Activated CD4-positive, alpha-beta T cell treated with anti-CD3 and anti-CD28 coated beads, Interleukin-2, amount 10 ng/mL, durations not matched to agents 24 days and 14 days (primary cell): Measurements from ENCODE around the gene GINS1. TPM values are rescaled to one million over a fixed set of nuclear protein-coding genes. Genes with fewer than 3 reads are reported as not detected.

Experiments
- DNase-seq: peaks from one replicate; pipeline ENCODE4 v3.0.0; 2022
- H3K27ac Mint-ChIP-seq: one replicate; pipeline ENCODE4 v1.8.0; 2022; ENCODE audit warnings: mild to moderate bottlenecking, mixed read lengths
- H3K27me3 Mint-ChIP-seq: one replicate; pipeline ENCODE4 v1.8.0; 2022; ENCODE audit warnings: mixed read lengths
- H3K36me3 Mint-ChIP-seq: one replicate; pipeline ENCODE4 v1.8.0; 2022; ENCODE audit warnings: low read depth, mild to moderate bottlenecking, mixed read lengths
- H3K4me1 Mint-ChIP-seq: one replicate; pipeline ENCODE4 v1.8.0; 2021; ENCODE audit warnings: mixed read lengths
- H3K4me3 Mint-ChIP-seq: one replicate; pipeline ENCODE4 v1.8.0; 2022; ENCODE audit warnings: mild to moderate bottlenecking, moderate library complexity, mixed read lengths
- H3K9me3 Mint-ChIP-seq: one replicate; pipeline ENCODE4 v1.8.0; 2021; ENCODE audit warnings: mixed read lengths
- intact Hi-C: fragments of 100-400 bp; cut with micrococcal nuclease; formaldehyde crosslinking; loops from one replicate; pipeline ENCODE4 v1.15.1; 2023
- total RNA-seq: library from RNA; stranded (reverse); gene quantifications from 2 replicates; pipeline ENCODE4 v1.2.3, GENCODE V29; 2022

GINS1 gene
- total RNA-seq, 1 donor from 2014 or later = 43.0 TPM

- H3K9me3 Mint-ChIP-seq = no peaks in the 10 kb centered on the region
- H3K27me3 Mint-ChIP-seq = no peaks in the 10 kb centered on the region
- no peak overlapping the region for H3K4me3 Mint-ChIP-seq
- no peak overlapping the region for H3K27ac Mint-ChIP-seq
- DNase-seq = no peak
- peaks cover 15% of the 10 kb centered on the region for H3K4me1 Mint-ChIP-seq
- intact Hi-C loops = no loop called here
- H3K36me3 Mint-ChIP-seq = peaks cover 21% of the 10 kb centered on the region
Measured at GRCh38 chr20:25378189-25378883, 29.1 kb upstream of the GINS1 start.

GRCh38 chr20:25378884-25379733 is 28.4 kb upstream of the GINS1 start:
- H3K4me1 Mint-ChIP-seq = peaks cover 16% of the 10 kb centered on the region
- H3K27me3 Mint-ChIP-seq = no peaks in the 10 kb centered on the region
- no peak overlapping the region for H3K27ac Mint-ChIP-seq

GRCh38 chr20:25380945-25381614 is 26.4 kb upstream of the GINS1 start:
- intact Hi-C loops = no loop called here
- Mint-ChIP-seq H3K4me3 (no peak overlapping the region), H3K36me3 (peaks cover 13% of the 10 kb centered on the region), H3K4me1 (peaks cover 16% of the 10 kb centered on the region), H3K27ac (no peak overlapping the region), H3K27me3 (no peaks in the 10 kb centered on the region), H3K9me3 (no peaks in the 10 kb centered on the region)
- DNase-seq = no peak

More at GRCh38 chr20:25378884-25379733, 28.4 kb upstream of the GINS1 start:
- H3K4me3 Mint-ChIP-seq = no peak overlapping the region
- H3K9me3 Mint-ChIP-seq = no peaks in the 10 kb centered on the region
- no peak for DNase-seq
- peaks cover 17% of the 10 kb centered on the region for H3K36me3 Mint-ChIP-seq
- intact Hi-C loops = no loop called here

- Mint-ChIP-seq H3K36me3 (peaks cover 14% of the 10 kb centered on the region), H3K27me3 (no peaks in the 10 kb centered on the region), H3K4me3 (no peak overlapping the region), H3K27ac (no peak overlapping the region), H3K4me1 (peaks cover 18% of the 10 kb centered on the region), H3K9me3 (no peaks in the 10 kb centered on the region)
- intact Hi-C loops = no loop called here
- no peak for DNase-seq
Measured at GRCh38 chr20:25382704-25383370, 24.6 kb upstream of the GINS1 start.

- Mint-ChIP-seq H3K36me3 (peaks cover 7% of the 10 kb centered on the region), H3K9me3 (no peaks in the 10 kb centered on the region), H3K27ac (peak overlapping the region; percentile 66), H3K4me3 (peak overlapping the region; percentile 90), H3K27me3 (no peaks in the 10 kb centered on the region), H3K4me1 (peaks cover 16% of the 10 kb centered on the region)
- intact Hi-C loops = no loop called here
- DNase-seq = no peak
Measured at GRCh38 chr20:25389401-25389857, 18.0 kb upstream of the GINS1 start.

- H3K27ac Mint-ChIP-seq = no peak overlapping the region
- peak overlapping the region; percentile 90 for H3K4me3 Mint-ChIP-seq
- no peaks in the 10 kb centered on the region for H3K27me3 Mint-ChIP-seq
- no peaks in the 10 kb centered on the region for H3K9me3 Mint-ChIP-seq
- H3K4me1 Mint-ChIP-seq = peaks cover 16% of the 10 kb centered on the region
- intact Hi-C loops = loop anchor here (1.0 to 5.0 kb wide), 9 partner anchors 17 to 443 kb away; partner anchors contain the start of genes APMAP, CST7, GINS1 and NANP
- peak; percentile 78 for DNase-seq
- H3K36me3 Mint-ChIP-seq = peaks cover 7% of the 10 kb centered on the region
Measured at GRCh38 chr20:25389858-25390537, 17.5 kb upstream of the GINS1 start.

- intact Hi-C loops = loop anchor here (1.0 to 5.0 kb wide), 11 partner anchors 8 to 444 kb away; partner anchors contain the start of genes APMAP, CST7, ENTPD6 and GINS1
- no peaks in the 10 kb centered on the region for H3K9me3 Mint-ChIP-seq
- H3K27me3 Mint-ChIP-seq = no peaks in the 10 kb centered on the region
Measured at GRCh38 chr20:25390538-25391528, 16.6 kb upstream of the GINS1 start, which contains the start of gene ABHD12. Gene ABHD12, minus strand, starts transcription at chr20:25390835. Its CDS starts 132 bp downstream, at chr20:25390703.

GRCh38 chr20:25394276-25394675 is 13.2 kb upstream of the GINS1 start:
- intact Hi-C loops = loop anchor here (5.0 kb wide), 3 partner anchors 228 to 447 kb away; partner anchors contain the start of genes CST7, NANP and ZNF337
- H3K27me3 Mint-ChIP-seq = no peaks in the 10 kb centered on the region
- H3K9me3 Mint-ChIP-seq = no peaks in the 10 kb centered on the region
- H3K4me3 Mint-ChIP-seq = no peak overlapping the region
- peaks cover 10% of the 10 kb centered on the region for H3K4me1 Mint-ChIP-seq
- no peaks in the 10 kb centered on the region for H3K36me3 Mint-ChIP-seq
- DNase-seq = no peak
- no peak overlapping the region for H3K27ac Mint-ChIP-seq

More at GRCh38 chr20:25390538-25391528, 16.6 kb upstream of the GINS1 start, which contains the start of gene ABHD12:
- Mint-ChIP-seq H3K36me3 (peaks cover 7% of the 10 kb centered on the region), H3K4me3 (peak within 1 kb of the TSS; percentile 90), H3K4me1 (peaks cover 16% of the 10 kb centered on the region), H3K27ac (peak within 1 kb of the TSS; percentile 94)
- DNase-seq = peak; percentile 98

- intact Hi-C loops = loop anchor here (5.0 kb wide), 3 partner anchors 227 to 448 kb away; partner anchors contain the start of genes CST7, NANP and ZNF337
- no peak for DNase-seq
- peaks cover 6% of the 10 kb centered on the region for H3K4me1 Mint-ChIP-seq
- H3K27me3 Mint-ChIP-seq = no peaks in the 10 kb centered on the region
- no peak overlapping the region for H3K4me3 Mint-ChIP-seq
- H3K36me3 Mint-ChIP-seq = no peaks in the 10 kb centered on the region
- no peak overlapping the region for H3K27ac Mint-ChIP-seq
- no peaks in the 10 kb centered on the region for H3K9me3 Mint-ChIP-seq
Measured at GRCh38 chr20:25394996-25395395, 12.5 kb upstream of the GINS1 start.

- H3K9me3 Mint-ChIP-seq = no peaks in the 10 kb centered on the region
- peaks cover 6% of the 10 kb centered on the region for H3K4me1 Mint-ChIP-seq
- intact Hi-C loops = no loop called here
- no peak overlapping the region for H3K4me3 Mint-ChIP-seq
- H3K27me3 Mint-ChIP-seq = no peaks in the 10 kb centered on the region
- H3K27ac Mint-ChIP-seq = no peak overlapping the region
- no peaks in the 10 kb centered on the region for H3K36me3 Mint-ChIP-seq
- no peak for DNase-seq
Measured at GRCh38 chr20:25397096-25397495, 10.4 kb upstream of the GINS1 start.

- no peaks in the 10 kb centered on the region for H3K36me3 Mint-ChIP-seq
Measured at GRCh38 chr20:25397821-25398220, 9.7 kb upstream of the GINS1 start.

More at GRCh38 chr20:25397821-25398220, 9.7 kb upstream of the GINS1 start:
- Mint-ChIP-seq H3K27me3 (no peaks in the 10 kb centered on the region), H3K4me3 (no peak overlapping the region), H3K27ac (no peak overlapping the region), H3K9me3 (no peaks in the 10 kb centered on the region), H3K4me1 (peaks cover 6% of the 10 kb centered on the region)
- intact Hi-C loops = loop anchor here (2.0 kb wide), 1 partner anchor 403 kb away; no protein-coding TSS in a partner anchor
- no peak for DNase-seq
